Smooth muscle cell of the brain vasculature (primary cell): ENCODE measurements around the gene PROC.

ENCODE experiments used
- DNase-seq: peaks from one replicate; pipeline ENCODE4 v3.0.0-alpha.2; 2012; ENCODE audit warnings: low read depth, low spot score

The PROC gene

DNA sequence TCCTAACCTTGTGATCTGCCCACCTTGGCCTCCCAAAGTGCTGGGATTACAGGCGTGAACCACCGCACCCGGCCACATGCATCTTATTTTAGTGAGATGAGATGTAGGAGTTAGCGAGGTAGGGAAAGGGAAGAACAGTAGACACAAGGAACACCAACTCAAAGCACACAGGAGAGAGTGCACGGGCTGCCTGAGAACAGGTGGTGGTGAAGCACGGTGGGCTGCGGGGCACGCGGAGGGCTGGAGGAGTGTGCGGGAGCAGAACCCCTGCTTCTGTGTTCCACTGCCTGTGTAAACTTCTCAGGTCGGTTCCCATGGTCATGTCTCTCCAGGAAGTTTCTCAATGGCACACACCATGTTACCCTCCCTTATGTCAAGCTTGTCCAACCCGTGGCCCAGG lies 38.7 kb downstream of the PROC start:
- DNase-seq = no peak

DNA sequence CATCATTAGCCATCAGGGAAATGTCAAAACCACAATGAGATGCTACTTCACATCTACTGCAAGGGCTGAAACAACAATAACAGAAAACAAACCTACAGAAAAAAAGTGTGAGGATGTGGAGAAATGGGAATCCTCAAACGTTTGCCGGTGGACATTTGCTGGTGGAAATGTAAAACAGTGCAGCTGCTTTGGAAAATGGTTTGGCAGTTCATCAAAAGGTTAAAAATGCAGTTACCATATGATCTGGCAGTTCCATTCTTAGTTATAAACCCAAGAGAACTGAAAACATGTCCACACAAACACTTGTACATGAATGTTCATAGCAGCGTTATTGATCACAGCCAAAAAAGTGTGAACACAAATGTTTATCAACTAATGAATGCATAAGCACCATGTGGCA lies 44.2 kb downstream of the PROC start:
- no peak for DNase-seq

DNA sequence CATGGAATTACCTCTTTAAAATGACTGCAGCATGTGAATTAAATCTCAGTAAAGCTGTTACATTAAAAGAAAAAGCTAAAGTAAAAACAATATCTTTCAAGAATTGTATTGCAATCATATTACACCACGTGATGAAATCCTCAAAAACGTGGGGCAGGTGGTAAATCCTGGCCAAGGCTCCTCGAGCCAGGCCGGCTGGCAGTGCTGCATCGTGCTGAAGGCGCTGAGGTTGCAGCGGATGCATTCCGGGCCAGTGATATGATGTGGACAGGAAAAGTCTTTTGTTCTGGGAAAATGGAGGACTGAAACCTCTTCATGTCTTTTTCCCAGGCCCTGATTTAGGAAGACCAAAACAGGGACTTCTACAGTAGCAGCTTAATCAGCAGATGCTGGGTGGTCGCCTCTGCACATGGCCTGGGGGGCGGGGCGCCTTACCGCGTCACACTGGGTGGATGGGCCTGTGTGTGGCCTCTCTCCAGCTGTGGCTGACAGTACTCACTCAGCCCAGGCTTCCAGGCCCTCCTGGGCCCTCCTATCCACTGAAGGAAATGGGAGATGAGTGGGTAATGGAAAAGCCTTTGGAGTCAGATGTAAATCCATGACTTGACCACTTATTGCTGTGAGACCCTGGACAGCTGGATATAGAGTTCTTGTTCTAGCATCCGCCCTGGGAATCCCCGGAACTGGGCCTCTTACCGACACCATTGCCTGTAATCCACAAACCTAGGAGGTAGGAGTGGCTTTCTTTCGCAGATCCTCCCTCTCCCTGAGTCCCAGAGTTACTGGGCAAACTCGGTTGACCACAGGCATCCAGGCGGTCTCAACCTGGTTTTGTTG lies 45.1 kb downstream of the PROC start:
- DNase-seq = no peak

DNA sequence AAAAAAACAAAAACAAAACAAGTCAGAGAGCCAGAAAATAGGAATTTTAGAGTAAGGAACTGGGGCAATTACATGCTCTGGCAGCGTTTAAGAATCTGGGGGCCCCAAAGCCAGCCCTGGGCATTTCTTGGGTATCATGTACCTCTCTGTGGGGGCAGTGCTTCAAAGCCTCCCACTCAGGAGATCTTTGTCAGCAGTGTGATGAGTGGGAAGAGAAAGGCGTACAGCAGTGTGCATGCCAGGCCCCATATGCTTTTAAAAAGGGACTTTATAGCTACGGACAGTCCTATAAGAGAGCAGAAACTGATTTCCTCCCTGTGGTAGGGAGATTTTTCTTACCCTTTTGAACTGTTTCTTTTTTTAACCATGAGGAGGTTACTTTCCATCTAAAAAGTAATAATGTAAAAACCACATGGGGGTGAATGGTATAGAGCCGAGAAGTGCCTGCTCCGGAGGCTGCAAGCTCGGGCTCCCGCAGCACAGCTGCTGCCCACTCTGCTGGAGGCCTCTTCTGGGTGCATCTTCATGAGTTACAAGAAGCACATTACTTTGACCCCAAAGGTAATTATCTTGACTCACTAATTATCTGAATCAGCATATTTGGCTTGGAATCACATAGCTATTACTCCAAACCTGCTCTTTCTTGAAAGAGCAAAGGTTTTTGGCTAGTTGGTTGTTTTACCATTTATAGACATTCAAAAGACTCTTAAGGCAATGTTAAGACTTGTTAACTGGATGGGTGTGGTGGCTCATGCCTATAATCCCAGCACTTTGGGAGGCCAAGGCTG lies 46.4 kb downstream of the PROC start:
- no peak for DNase-seq

DNA sequence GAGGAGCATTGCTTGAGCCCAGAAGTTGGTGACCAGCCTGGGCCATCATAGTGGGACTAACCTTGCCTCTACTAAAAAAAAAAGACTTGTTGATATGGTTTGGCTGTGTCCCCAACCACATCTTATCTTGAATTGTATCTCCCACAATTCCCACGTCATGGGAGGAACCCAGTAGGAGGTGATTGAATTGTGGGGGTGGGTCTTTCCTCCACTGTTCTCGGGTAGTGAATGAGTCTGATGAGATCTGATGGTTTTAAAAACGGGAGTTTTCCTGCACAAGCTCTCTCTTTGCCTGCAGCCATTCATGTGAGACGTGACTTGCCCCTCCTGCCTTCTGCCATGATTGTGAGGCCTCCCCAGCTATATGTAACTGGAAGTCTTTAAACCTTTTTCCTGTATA lies 47.0 kb downstream of the PROC start:
- no peak for DNase-seq

DNA sequence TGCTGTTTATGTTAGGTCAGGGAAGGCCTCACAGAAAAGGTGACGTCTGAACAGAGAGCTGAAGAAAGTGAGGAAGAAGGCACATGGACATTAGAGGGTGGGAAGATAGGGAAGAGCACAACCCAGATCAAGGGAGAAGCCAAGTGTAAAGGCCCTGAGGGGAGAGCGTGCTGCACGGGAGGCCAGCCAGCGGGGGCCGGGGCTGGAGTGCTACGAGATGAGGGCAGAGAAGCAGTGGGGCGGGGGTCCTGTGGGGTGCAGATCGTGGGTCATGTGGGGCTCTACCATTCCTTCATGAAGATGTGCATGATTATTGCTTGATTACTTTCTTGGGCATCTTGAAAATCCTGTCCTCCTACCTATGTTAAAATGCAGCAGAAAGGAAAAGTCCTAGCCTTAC lies 50.8 kb downstream of the PROC start:
- DNase-seq = no peak

DNA sequence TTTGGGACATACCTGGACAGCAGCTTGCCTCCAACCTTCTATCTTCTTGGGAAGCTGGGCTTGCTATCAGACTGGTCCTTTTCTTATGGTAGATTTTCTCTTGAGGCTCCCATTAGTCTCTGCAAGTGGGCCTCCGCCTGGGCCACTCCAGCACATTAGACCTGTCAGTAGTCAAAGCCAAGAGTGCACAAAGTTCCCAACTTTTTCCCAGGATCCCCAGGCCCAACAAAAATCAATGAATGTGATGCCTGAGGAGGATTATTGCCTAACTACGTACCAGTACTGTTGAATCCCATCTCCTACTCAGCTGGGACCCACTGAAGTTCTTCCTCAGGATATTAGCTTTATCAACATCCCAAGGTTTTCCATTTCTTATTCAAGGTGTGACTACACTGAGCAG lies 51.7 kb downstream of the PROC start:
- no peak for DNase-seq

DNA sequence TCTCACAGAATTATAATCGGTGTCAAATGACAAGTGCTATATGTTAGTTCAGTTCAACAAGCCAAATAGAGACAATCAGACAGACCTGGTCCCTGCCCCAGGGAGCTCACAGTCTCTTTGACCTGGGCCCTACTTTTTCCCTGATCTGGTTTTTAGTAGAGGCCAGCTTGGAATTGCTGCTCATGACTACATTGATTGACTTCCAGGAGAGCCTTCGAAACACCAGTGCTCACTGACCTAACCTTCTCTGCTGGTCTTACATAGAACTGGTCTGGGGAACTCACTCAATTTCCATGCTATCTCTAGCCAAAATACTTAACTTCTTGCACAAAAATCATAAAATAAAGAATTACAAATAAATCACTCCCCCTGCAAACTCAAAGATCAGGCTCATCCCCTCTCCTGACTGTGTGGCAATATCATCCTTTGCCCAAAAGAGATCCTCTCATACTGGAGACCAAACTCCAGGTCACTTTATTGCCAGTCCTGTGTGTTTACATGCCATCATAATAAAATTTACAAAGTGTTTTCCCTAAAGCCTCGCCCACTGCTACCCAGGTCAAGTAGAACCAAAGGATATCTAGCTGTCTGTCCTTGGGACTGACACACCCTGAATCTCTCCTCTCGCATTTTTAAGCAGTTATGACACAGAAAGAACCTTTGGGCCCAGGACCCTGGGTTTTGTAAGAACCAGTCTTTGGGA lies 53.2 kb downstream of the PROC start:
- DNase-seq = no peak

DNA sequence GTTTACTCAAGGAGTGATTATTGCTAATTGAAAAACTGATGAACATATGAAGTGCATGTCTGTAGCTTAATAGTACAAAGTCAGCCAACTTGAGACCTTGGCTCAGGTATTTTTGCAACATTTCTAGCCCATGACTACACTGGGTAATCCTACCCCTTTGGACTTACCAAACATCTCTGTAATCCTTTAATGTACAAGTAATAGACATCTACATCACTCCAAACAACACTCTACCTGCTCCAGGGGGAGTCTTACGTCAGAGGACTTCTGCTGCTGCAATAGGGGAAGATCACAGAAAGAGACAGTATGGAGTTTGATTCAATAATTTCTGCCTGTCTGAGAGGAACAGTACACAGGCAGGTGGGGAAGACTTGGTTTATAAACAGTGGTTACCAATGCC lies 54.0 kb downstream of the PROC start:
- no peak for DNase-seq

DNA sequence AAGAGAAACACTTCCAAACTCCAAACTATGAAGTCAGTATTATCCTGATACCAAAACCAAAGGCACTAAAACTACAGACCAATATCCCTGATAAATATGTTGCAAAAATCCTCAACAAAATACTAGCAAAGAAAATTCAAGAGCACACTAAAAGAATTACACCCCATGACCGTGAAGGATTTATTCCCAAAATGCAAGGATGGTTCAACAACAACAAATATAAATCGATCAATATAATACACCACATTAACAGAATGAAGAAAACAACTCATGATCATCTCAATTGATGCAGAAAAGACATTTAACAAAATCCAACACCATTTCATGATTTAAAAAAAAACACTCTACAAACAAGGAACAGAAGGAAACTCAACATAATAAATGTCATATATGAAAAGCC lies 57.6 kb downstream of the PROC start:
- DNase-seq = no peak
